Activated CD4-positive, alpha-beta memory T cell treated with anti-CD3 and anti-CD28 coated beads for 36 hours (primary cell): ENCODE measurements around the gene CD300LB. TPM values are rescaled to one million over a fixed set of nuclear protein-coding genes. Genes with fewer than 3 reads are reported as not detected.
"Not testable (repeated sequence)": the region's sequence is repeated elsewhere in the genome, so short reads cannot be mapped to it uniquely, and the experiment has no call there.

Source experiments
- CTCF ChIA-PET: fragments of 350-600 bp; sonication (Branson Sonifier 250); formaldehyde crosslinking; loops from one replicate; lab custom pipeline; 2021; ENCODE audit warnings: antibody characterized with exemption, inconsistent platforms; lab: Charles Lee
- POLR2A ChIA-PET: fragments of 350-600 bp; sonication (Branson Sonifier 250); formaldehyde crosslinking; loops from one replicate; lab custom pipeline; 2021; ENCODE audit warnings: antibody characterized with exemption; lab: Charles Lee
- DNase-seq: peaks from one replicate; pipeline ENCODE4 v3.0.0-alpha.2; 2020
- H3K27ac Mint-ChIP-seq: one replicate; pipeline ENCODE4 v1.8.0; 2021; ENCODE audit warnings: mixed read lengths
- H3K27me3 Mint-ChIP-seq: one replicate; pipeline ENCODE4 v1.8.0; 2021; ENCODE audit warnings: mixed read lengths
- H3K36me3 Mint-ChIP-seq: one replicate; pipeline ENCODE4 v1.8.0; 2021; ENCODE audit warnings: mixed read lengths
- H3K4me1 Mint-ChIP-seq: one replicate; pipeline ENCODE4 v1.8.0; 2021; ENCODE audit warnings: low read depth, mixed read lengths
- H3K4me3 Mint-ChIP-seq: one replicate; pipeline ENCODE4 v1.8.0; 2021; ENCODE audit warnings: mild to moderate bottlenecking, mixed read lengths
- H3K9me3 Mint-ChIP-seq: one replicate; pipeline ENCODE4 v1.8.0; 2021; ENCODE audit warnings: mixed read lengths
- intact Hi-C: fragments of 100-400 bp; cut with micrococcal nuclease; formaldehyde crosslinking; loops from one replicate; pipeline ENCODE4 v1.15.1; 2023
- total RNA-seq, 2 experiments: library from RNA; stranded (reverse); gene quantifications; one replicate each; pipeline ENCODE4 v1.2.3, GENCODE V29; 2021

CD300LB gene
- not detected for total RNA-seq

DNA sequence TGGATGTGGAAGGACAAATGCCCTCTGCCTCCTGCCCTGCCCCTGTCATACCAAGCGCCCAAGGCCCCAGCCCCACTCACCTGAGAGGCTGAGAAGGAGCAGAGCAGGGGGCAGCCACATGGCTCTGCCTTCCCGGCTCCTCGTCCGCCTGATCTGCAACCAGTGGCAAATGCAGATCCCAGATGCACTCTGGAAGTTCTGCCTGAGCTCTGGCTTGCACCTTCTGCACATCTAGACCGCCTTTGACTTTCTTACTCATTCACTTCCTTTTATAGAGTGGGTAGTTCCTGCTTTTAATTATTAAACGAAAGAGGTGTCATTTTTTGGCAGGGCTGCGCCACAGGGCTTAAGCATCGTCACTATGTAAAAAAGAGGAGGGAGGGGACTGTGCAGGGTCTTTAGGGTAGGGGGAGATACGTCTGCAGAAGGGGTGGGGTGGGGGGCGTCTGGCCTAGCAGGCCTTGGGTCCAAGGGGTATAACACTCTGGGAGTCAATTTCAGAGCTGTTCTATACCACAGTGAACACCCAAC is at the start of gene CD300LB:
CD300LB (minus strand) TSS at position 245 of the 531 bp plus-strand sequence; CDS start at position 120, 125 bp downstream.
- no peak for DNase-seq
- CTCF ChIA-PET, result interaction anchor here (0.9 to 2.2 kb wide), 4 partner anchors 93 to 163 kb away, joined by 3 to 24 read pairs (median 6); partner anchors contain the start of gene GPR142
- Mint-ChIP-seq H3K27ac (no peak within 1 kb of the TSS), H3K27me3 (peaks cover 23% of the 10 kb centered on the region), H3K36me3 (no peaks in the 10 kb centered on the region), H3K9me3 (no peaks in the 10 kb centered on the region), H3K4me1 (peaks cover 2% of the 10 kb centered on the region), H3K4me3 (no peak within 1 kb of the TSS)
- intact Hi-C loops, result no loop called here
- POLR2A ChIA-PET, result no interaction called here

DNA sequence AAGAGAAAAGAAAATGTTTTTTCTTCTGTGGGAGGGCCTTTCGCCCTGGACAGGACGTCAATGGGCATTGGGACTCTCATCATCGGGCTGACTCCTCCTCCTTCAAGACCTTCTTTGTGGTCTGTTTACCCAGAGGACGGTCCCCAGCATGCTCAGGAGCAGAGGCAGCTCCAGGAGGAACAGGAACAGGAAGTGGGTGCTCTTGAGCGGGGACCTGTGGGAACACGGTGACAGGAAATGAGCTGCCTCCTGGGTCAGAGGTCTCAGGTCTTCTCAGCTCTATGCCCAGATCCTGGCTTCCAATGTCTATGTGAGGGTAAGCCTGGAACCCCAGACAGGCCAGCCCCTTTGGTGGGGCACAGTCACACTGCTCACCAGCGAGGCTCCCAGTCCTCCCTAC is 48.6 kb upstream of the CD300LB start:
- Mint-ChIP-seq H3K4me1 (peaks cover 9% of the 10 kb centered on the region), H3K4me3 (no peak overlapping the region), H3K27me3 (peaks cover 3% of the 10 kb centered on the region), H3K9me3 (peaks cover 6% of the 10 kb centered on the region), H3K27ac (no peak overlapping the region), H3K36me3 (no peaks in the 10 kb centered on the region)
- CTCF ChIA-PET, result interaction anchor here (1.3 to 1.8 kb wide), 2 partner anchors 13 to 201 kb away, joined by 5 to 9 read pairs; partner anchors contain the start of gene CD300H
- POLR2A ChIA-PET, result no interaction called here
- DNase-seq, result no peak
- intact Hi-C loops, result no loop called here

DNA sequence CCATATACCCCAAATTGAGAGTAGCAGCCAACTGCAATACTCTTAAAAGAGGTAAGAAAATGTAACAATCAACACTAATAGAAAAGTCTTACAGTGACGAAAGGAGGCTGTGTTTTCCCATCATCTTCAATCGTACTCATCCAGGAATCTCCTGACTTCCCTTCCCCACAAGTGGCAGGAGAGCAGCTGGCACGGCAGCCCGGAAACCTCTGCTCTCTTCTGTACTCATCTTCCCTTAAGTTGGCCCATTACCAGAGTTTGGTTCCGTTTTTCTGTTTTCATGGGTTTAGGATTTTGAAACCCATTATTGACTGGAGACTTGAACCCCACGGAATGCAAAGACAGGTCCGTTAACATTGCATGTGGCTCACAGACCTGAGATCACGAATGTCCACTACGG is 47.7 kb upstream of the CD300LB start:
- Mint-ChIP-seq H3K9me3 (no peaks in the 10 kb centered on the region), H3K4me1 (peaks cover 9% of the 10 kb centered on the region), H3K27me3 (peaks cover 4% of the 10 kb centered on the region), H3K36me3 (no peaks in the 10 kb centered on the region), H3K27ac (no peak overlapping the region), H3K4me3 (no peak overlapping the region)
- POLR2A ChIA-PET, result interaction anchor here (0.5 kb wide), 1 partner anchor 145 kb away, joined by 3 read pairs; no protein-coding TSS in a partner anchor
- CTCF ChIA-PET, result interaction anchor here (1.3 to 1.8 kb wide), 2 partner anchors 12 to 200 kb away, joined by 5 to 9 read pairs; partner anchors contain the start of gene CD300H
- no peak for DNase-seq
- intact Hi-C loops, result no loop called here

DNA sequence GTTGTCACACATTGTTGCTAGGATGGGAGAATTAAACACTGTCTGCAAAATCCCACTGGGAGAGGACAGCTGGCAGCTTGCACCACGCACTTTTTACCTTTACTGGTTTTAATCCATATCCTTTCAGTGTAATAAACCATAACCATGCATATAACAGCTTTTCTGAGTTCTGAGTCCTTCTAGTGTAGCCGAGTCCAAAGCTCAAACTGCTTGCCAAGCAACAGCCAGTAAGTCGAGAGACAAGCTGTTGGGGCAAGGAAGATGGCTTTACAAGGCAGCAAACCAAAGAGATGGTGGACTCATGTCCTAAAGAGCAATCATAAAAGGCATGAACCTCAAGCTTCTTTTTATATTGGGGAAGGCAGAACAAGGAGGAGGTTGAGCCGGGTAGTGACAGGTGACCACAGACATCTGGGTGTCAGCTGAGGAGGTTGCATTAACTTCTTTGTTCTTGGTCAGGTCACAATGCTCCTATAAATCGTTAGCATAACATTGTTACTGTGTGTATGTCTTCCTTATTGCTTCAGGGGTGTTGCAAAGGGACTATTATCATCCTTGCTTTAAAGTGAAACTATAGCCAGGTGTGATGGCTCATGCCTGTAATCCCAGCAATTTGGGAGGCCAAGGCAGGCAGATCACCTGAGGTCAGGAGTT is 43.3 kb upstream of the CD300LB start:
- no peaks in the 10 kb centered on the region for H3K9me3 Mint-ChIP-seq
- no peaks in the 10 kb centered on the region for H3K36me3 Mint-ChIP-seq
- intact Hi-C loops, result no loop called here
- peaks cover 2% of the 10 kb centered on the region for H3K4me1 Mint-ChIP-seq
- no peak overlapping the region for H3K27ac Mint-ChIP-seq
- no peak overlapping the region for H3K4me3 Mint-ChIP-seq
- CTCF ChIA-PET, result interaction anchor here (1.5 kb wide), 1 partner anchor 9 kb away, joined by 5 read pairs; no protein-coding TSS in a partner anchor
- POLR2A ChIA-PET, result no interaction called here
- no peak for DNase-seq
- peaks cover 9% of the 10 kb centered on the region for H3K27me3 Mint-ChIP-seq

DNA sequence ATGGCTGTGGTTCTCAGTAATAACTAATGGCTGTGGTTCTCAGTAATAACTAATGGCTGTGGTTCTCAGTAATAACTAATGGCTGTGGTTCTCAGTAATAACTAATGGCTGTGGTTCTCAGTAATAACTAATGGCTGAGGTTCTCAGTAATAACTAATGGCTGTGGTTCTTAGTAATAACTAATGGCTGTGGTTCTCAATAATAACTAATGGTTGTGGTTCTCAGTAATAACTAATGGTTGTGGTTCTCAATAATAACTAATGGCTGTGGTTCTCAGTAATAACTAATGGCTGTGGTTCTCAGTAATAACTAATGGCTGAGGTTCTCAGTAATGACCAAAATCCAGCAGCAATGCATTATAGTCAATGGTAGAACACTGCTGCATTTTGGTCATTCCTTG is 42.4 kb upstream of the CD300LB start:
- intact Hi-C loops, H3K27ac Mint-ChIP-seq, POLR2A ChIA-PET, H3K36me3 Mint-ChIP-seq, DNase-seq, H3K4me3 Mint-ChIP-seq, H3K9me3 Mint-ChIP-seq: not testable (repeated sequence)
- CTCF ChIA-PET, result interaction anchor here (1.5 kb wide), 1 partner anchor 8 kb away, joined by 5 read pairs; no protein-coding TSS in a partner anchor
- peaks cover 11% of the 10 kb centered on the region for H3K4me1 Mint-ChIP-seq
- peaks cover 16% of the 10 kb centered on the region for H3K27me3 Mint-ChIP-seq

DNA sequence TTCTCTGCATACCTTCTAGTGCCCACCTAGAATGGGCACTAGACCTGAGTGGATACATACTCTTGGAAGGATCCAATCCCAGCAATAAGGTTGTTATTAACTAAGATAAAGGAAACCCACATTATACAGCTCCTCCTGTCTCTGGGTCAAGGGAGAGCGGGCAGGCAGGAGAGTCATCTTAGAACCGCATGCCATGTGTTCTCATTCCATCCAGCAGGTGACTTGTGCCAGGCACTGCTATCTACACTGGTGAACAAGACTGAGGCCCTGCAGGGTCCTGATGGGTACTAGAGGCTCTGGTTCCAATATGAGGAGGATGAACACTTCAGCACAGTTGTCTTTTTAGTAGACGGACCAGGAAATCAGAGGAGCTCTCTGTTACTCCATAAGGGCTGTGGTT is 41.9 kb upstream of the CD300LB start:
- Mint-ChIP-seq H3K9me3 (no peaks in the 10 kb centered on the region), H3K27ac (no peak overlapping the region), H3K4me3 (no peak overlapping the region), H3K4me1 (peaks cover 11% of the 10 kb centered on the region), H3K27me3 (peaks cover 21% of the 10 kb centered on the region), H3K36me3 (no peaks in the 10 kb centered on the region)
- ChIA-PET POLR2A (no interaction called here), CTCF (no interaction called here)
- intact Hi-C loops, result no loop called here
- DNase-seq, result no peak

DNA sequence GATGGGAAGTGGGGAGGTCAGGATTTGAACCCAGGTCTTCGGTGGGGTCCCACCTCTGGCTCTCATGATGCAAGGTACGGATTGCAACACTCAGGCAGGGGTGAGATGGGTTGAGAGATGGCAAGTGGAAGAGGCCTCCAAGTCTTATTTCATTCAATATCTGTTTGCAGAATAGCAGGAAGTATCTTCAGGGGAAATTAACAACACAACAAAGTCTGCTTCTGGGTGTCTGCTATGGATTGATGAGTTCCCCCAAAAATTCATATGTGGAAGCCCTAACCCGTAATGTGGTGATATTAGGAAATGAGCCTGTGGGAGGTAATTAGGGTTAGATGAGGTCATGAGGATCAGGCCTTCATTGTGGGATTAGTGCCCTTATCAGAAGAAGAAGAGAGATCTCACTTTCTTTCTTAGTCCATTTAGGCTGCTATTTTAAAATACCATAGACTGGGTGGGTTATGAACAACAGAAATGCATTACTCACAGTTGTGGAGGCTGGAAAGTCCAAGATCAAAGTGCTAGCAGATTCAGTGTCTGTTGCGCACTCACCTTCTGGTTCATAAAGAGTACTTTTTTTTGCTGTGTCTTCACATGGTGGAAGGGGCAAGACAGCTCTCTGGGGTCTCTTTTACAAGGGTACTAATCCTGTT is 40.5 kb upstream of the CD300LB start:
- intact Hi-C loops, result no loop called here
- Mint-ChIP-seq H3K27ac (no peak overlapping the region), H3K4me1 (peaks cover 11% of the 10 kb centered on the region), H3K36me3 (no peaks in the 10 kb centered on the region), H3K4me3 (no peak overlapping the region), H3K27me3 (peaks cover 24% of the 10 kb centered on the region), H3K9me3 (no peaks in the 10 kb centered on the region)
- CTCF ChIA-PET, result no interaction called here
- POLR2A ChIA-PET, result no interaction called here
- DNase-seq, result no peak

DNA sequence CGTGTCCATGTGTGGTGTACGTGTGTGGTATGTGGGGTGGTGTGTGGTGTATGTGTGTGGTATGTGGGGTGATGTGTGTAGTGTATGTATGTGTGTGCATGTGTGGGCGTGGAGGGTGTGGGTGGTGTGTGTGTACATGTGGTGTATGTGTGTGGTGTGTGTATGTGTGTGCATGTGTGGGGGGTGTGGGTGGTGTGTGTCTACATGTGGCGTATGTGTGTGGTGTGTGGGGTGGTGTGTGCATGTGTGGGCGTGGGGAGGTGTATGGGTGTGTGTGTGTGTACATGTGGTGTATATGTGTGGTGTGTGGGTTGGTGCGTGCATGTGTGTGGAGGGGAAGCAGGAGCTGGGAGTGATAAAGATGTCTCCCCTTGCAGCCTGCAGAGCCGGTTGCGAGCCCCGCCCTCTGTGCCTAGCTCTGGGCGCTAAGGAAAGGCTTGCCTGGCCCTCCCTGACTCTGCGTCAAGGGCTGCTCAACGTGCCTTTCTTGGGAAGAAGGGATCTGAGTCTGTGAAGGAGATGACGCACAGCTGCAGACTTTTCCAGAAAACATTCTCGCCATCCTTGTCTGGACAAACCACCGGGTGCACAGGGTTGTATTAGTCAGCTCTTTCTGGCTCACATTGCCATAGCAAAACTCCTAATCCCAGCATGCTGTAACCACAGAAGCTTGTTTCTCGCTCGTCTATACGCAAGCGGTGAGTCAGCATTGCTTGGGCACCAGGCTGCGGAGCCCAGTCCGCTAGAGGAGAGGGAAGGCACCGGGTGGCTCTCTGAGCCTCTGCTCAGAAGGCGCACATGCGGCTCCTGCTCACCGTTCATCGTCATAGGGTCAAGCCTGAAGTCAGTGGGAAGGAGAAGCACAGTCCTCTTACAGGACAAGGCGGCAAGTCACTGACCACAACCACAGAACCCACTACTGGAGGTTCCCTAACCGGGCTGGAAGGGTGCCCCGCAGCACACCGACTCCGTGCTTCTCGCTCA is 38.0 kb upstream of the CD300LB start:
- POLR2A ChIA-PET, result no interaction called here
- DNase-seq, result peak; percentile 66
- H3K9me3 Mint-ChIP-seq, result no peaks in the 10 kb centered on the region
- H3K4me1 Mint-ChIP-seq, result peaks cover 11% of the 10 kb centered on the region
- intact Hi-C loops, result no loop called here
- CTCF ChIA-PET, result interaction anchor here (1.0 kb wide), 1 partner anchor 190 kb away, joined by 3 read pairs; no protein-coding TSS in a partner anchor
- peaks cover 23% of the 10 kb centered on the region for H3K27me3 Mint-ChIP-seq
- H3K27ac Mint-ChIP-seq, result no peak overlapping the region
- H3K4me3 Mint-ChIP-seq, result no peak overlapping the region
- no peaks in the 10 kb centered on the region for H3K36me3 Mint-ChIP-seq

DNA sequence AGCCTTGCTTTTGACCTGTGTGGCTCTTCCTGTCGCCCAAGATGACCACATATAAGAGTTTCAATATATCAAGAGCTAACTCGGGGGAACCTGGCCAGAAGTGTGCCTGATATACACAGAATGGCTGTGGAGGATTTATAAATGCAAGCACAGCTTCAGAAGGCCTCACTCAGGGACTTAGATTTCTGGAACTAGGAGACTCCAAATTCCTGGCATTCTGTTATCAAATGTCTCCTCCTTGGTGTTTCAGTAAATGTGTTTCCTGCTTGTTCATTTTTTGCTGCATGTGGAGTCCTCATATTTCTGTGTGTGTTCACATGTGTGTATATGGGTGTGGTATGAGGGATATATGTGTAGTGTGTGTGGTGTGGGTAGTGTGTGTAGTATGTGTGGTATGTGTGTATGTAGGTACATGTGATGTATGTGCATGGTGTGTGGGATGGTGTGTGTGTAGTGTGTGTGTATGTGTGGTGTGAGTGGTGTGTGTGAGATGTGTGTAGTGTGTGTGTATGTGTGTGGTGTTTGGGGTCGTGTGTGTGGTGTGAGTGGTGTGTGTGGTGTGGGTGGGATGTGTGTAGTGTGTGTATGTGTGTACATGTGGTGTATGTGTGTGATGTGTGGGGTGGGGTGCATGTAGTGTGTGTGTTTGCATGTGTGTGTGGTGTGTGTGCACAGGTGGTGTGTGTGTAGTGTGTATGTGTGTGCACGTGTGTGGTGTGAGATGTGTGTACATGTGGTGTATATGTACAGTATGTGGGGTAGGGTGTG is 37.0 kb upstream of the CD300LB start:
- ChIA-PET CTCF (no interaction called here), POLR2A (no interaction called here)
- intact Hi-C loops, result no loop called here
- Mint-ChIP-seq H3K36me3 (no peaks in the 10 kb centered on the region), H3K9me3 (no peaks in the 10 kb centered on the region), H3K4me1 (peaks cover 11% of the 10 kb centered on the region), H3K27ac (no peak overlapping the region), H3K4me3 (no peak overlapping the region), H3K27me3 (peaks cover 24% of the 10 kb centered on the region)
- DNase-seq, result no peak

DNA sequence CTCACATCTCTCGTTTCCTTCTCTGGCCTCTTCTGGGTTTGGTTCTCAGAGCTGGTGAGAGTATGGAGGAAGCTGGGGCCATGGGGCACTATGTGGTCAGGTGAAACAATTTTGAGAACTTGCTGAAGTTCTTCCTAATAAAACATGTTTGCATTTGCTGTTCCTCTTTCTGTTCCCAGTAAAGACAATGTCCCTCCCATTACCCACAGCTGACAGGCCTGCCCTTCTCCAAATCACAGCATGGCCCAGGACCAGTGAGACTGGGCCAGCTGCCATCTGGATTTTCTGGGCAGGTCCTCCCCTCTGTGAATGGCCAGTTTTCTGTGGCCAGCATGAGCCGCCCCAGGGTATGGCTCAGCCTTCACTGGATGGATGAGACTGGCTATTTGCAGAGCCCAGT is 36.1 kb upstream of the CD300LB start, which contains the start of gene CD300H:
CD300H (minus strand) TSS at position 113 of the 400 bp plus-strand sequence.
- CTCF ChIA-PET, result interaction anchor here (0.6 to 2.2 kb wide), 3 partner anchors 12 to 171 kb away, joined by 7 to 18 read pairs (median 9); no protein-coding TSS in a partner anchor
- intact Hi-C loops, result no loop called here
- Mint-ChIP-seq H3K4me1 (peaks cover 11% of the 10 kb centered on the region), H3K9me3 (no peaks in the 10 kb centered on the region), H3K36me3 (no peaks in the 10 kb centered on the region), H3K27me3 (peaks cover 24% of the 10 kb centered on the region), H3K4me3 (no peak within 1 kb of the TSS), H3K27ac (no peak within 1 kb of the TSS)
- POLR2A ChIA-PET, result no interaction called here
- DNase-seq, result no peak
